Measurements from ENCODE around the gene PMM2.

Gene PMM2

GRCh38 chr16:8758022-8758421 lies 39.6 kb upstream of the PMM2 start:
- DNase-seq (ENCODE audit: low read depth): no peak
- H3K4me3 ChIP-seq (ENCODE audit: control insufficient read depth, low read depth, low read length): no peak overlapping the region
- no peak for TF ChIP-seq CTCF (IDR thresholded peaks at IDR 0.05; ENCODE audit: control insufficient read depth, insufficient read depth, low read depth, low read length, missing control alignments)

GRCh38 chr16:8760021-8760420 lies 37.6 kb upstream of the PMM2 start:
- DNase-seq (ENCODE audit: low read depth): no peak
- H3K4me3 ChIP-seq (ENCODE audit: control insufficient read depth, low read depth, low read length): no peak overlapping the region
- no peak for TF ChIP-seq CTCF (IDR thresholded peaks at IDR 0.05; ENCODE audit: control insufficient read depth, insufficient read depth, low read depth, low read length, missing control alignments)

- TF ChIP-seq CTCF (IDR thresholded peaks at IDR 0.05; ENCODE audit: control insufficient read depth, insufficient read depth, low read depth, low read length, missing control alignments): no peak
- H3K4me3 ChIP-seq (ENCODE audit: control insufficient read depth, low read depth, low read length): no peak overlapping the region
- no peak for DNase-seq (ENCODE audit: low read depth)
Measured at GRCh38 chr16:8761078-8761477, 36.6 kb upstream of the PMM2 start.

GRCh38 chr16:8762254-8762653 lies 35.4 kb upstream of the PMM2 start:
- DNase-seq (ENCODE audit: low read depth): no peak
- no peak for TF ChIP-seq CTCF (IDR thresholded peaks at IDR 0.05; ENCODE audit: control insufficient read depth, insufficient read depth, low read depth, low read length, missing control alignments)
- H3K4me3 ChIP-seq (ENCODE audit: control insufficient read depth, low read depth, low read length): no peak overlapping the region

- no peak overlapping the region for H3K4me3 ChIP-seq (ENCODE audit: control insufficient read depth, low read depth, low read length)
- no peak for TF ChIP-seq CTCF (IDR thresholded peaks at IDR 0.05; ENCODE audit: control insufficient read depth, insufficient read depth, low read depth, low read length, missing control alignments)
- no peak for DNase-seq (ENCODE audit: low read depth)
Measured at GRCh38 chr16:8763083-8763482, 34.6 kb upstream of the PMM2 start.

- no peak overlapping the region for H3K4me3 ChIP-seq (ENCODE audit: control insufficient read depth, low read depth, low read length)
- no peak for TF ChIP-seq CTCF (IDR thresholded peaks at IDR 0.05; ENCODE audit: control insufficient read depth, insufficient read depth, low read depth, low read length, missing control alignments)
- no peak for DNase-seq (ENCODE audit: low read depth)
Measured at GRCh38 chr16:8763899-8764298, 33.7 kb upstream of the PMM2 start.
